ENCODE results near the gene SCD5.
"Not testable (repeated sequence)": the region's sequence is repeated elsewhere in the genome, so short reads cannot be mapped to it uniquely, and the experiment has no call there.

Gene SCD5

DNA sequence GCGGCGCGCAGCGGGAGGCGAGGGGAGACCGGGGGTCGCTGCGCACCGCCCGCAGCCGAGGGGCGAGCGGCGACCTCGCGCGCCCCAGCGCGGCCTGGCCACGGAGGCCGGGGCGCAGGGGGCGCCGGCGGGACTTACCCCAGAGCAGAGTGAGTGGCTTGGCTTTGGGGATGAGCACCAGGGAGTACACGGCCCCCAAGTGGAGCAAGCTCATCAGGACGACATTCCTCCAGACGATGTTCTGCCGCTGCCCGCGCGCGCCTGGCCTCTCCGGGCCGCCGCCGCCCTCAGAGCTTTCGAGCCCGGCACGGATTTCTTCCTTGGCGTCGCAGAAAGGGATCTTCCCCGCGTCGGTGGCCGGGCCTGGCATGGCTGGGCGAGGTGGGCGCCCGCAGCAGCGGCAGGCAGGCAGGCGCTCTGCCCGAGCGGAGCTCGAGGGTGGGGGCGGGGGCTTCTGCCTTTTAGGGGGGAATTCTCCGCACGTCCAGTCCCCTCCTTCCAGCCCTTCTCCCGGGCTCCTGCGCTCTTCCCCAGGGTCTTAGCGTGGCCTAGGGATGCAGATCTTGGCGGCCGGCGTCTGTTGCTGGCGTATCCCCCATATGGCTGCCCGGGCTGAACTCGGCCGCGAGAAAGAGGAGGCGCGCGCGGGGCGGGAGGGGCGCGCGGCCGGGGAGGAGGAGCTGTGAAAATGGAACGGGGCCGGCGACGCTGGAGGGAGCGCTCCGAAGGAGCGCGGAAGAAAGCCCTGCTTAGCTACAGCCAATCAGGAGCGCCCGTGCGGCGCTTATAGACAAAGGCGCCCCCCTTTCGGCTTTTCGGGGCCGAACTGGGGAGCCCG, at the start of gene SCD5:
TSS of gene SCD5 (minus strand) at position 629 of the 838 bp plus-strand sequence. CDS start at position 370, 259 bp downstream.
- peak; percentile 32 for DNase-seq

DNA sequence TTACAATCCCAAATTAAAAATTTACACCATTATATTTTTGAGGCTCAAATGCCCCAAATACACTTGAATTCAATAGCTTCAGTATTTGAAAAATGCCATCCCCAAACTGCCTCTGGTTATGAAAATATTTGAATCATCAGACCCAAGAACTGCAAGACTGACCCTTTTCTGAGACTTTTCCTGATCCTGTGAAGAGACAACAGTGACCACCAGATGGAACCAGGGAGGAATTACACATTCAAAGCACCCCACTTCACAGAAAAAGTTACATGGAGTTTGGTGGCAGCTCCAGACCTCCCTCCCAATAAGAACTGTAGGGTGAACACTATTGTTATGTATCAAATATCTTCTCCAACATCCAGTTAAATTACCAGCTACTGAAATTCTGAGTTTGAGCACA, 44.0 kb upstream of the SCD5 start:
- DNase-seq = no peak

DNA sequence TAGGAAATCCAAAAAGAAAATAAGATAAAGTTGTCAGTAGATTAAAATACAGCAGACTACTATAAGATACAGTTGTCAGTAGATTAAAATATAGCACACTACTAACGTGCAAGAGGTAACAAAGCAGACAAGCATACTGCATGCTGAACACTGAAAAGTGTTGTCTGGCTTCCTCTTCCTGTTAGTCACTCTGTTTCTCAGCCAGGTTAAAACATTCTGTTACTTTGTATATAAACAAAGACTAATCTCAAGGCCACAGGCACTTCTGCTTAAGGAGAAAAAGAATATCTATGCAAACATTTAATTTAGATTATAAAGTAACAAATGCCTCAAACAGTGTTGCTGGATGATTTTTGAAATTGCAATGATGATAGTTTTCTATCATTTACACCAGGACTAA, 41.0 kb upstream of the SCD5 start:
- DNase-seq = no peak

DNA sequence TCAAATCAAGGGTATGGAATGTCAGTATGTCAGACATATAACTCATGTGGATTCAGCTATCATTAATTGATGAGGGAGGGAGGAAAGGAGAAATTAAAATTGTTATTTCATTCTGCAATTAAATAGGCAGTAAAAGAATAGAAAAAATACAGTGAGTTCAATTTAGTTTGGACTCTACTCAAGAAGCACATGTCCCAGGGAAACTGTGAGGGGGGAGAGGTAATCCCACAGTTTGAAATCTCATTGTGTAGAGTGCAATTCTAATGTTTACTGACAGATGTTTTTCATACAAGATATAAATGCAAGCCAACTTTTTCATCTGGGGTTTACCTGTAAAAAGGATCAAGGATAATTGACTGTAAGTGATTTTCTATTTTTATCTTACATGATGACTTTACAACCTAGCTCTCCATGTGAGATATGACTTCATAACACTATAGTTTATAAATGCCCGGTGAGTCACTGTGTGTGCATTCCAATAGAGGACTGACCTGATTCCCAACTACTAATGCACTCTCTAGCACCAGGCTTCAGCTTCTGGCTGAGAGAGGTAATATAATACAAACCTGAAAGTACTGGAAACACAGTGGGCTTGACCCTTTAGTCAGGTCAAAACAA, 35.2 kb upstream of the SCD5 start:
- DNase-seq = no peak

DNA sequence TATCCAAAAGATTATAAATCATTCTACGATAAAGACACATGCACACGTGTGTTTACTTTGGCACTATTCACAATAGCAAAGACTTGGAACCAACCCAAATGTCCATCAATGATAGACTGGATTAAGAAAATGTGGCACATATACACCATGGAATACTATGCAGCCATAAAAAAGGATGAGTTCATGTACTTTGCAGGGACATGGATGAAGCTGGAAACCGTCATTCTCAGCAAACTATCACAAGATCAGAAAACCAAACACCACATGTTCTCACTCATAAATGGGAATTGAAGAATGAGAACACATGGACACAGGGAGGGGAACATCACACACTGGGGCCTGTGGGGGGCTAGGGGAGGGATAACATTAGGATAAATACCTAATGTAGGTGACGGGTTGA, 34.5 kb upstream of the SCD5 start:
- not testable (repeated sequence) for DNase-seq

DNA sequence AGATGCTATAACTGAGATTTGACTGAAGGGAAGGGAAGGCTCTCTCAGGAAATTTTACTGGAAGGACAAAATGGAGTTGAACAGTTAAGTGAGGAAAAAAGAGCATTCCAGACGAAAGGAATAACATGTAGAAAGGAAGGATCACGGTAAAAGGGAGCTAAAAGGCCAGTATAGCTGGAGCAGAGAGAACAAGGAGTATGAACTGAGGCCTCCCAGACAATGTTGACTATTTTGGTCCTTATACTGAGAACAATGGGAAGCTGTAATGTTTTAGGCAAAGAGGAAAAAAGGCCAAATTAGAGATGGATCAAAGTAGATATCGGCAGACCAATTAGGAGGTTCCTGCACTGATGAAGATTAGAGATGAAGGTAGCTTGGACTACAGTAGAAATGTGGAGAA, 26.8 kb upstream of the SCD5 start:
- no peak for DNase-seq

DNA sequence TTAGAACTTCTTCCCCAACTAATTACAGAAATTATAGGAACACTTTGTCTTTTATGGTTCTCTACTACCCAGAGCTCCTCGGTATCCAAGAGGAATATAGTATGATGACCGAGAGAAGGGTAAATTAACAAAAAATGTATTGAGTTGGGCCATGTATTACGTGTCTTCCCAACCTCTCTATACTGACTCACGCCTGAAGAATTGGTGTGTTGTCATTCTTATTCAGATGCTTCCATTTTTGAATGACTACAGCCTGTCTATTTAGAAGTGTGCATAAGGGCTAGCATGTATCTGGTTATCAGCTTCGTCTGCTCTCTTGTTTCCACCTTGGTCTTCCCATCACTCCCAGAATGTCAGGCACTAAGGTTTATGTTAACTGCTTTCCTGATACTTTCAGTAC, 24.5 kb upstream of the SCD5 start:
- no peak for DNase-seq

DNA sequence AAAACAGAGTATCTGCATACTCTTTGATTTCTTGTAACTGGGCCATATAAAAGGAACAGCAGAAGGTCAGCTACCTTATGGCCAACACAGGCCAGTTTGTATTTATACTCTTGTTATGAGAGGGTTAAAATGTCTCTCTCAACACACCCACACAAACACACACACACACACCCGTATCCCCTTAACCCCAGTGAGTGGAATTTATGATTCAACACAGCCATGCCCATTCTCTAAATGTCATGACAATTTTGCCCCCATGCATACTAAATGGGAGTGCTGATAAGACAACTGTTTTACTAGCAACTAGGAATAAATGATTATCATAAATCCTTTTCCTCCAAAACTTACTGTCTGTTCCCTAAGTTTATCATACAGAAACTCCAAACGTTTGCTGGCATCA, 22.1 kb upstream of the SCD5 start:
- DNase-seq = no peak

DNA sequence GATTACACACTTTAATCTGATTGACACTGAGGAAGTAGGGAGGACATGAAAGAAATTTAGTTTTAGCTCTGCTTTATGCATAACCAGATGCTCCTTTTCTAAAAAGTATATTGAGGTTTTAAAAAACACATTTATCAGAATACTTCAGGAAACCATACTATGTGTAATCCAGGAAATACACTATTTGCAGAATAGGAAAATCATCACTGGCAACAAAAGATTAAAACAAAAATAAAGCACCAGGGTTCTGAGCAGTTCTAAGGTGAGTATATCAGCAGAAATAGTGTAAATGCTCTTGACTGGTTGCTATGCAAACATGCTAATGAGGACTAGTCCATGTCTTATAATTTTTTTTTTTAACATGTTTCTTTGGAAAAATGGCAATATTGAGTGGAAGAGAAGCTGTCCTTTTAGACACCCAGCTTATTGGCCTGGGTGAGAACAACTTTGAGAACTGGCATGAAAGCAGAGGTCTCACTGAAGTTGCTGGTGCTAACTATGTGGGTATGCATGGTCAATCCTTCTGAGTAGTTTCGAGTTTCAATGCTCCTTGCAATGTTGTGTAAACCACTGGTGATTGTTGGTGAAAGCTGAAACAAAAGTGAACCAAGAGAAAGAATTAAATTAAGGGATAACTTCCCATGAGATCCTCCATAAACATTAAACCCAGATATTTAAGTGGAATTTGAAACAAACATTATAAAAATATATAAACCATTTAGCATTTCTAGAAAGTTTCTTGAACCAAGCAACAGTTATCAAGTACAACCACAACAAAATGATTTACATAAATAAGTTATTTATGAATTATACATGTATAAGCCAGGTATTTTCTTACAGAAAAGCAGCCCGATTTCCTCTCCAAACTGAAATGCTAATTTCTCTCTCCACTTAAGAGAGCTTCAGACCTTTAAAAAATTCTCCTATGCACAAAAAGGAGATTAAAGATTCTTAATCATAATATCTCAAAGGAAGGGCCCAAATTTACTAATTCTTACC, 20.4 kb upstream of the SCD5 start:
- no peak for DNase-seq

DNA sequence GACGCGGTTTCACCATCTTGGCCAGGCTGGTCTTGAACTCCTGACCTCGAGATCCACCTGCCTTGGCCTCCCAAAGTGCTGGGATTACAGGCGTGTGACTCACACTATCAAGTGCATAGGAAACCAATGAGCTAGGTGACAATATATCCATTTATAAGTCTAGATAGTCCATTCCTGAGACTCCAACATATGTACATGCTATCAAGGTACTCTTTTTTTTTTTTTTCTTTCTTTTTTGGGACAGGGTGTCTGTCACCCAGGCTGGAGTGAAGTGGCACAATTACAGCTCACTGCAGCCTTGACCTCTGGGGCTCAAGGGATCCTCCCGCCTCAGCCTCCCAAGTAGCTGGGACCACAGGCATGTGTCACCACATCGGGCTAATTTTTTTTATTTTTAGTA, 18.3 kb upstream of the SCD5 start:
- not testable (repeated sequence) for DNase-seq

DNA sequence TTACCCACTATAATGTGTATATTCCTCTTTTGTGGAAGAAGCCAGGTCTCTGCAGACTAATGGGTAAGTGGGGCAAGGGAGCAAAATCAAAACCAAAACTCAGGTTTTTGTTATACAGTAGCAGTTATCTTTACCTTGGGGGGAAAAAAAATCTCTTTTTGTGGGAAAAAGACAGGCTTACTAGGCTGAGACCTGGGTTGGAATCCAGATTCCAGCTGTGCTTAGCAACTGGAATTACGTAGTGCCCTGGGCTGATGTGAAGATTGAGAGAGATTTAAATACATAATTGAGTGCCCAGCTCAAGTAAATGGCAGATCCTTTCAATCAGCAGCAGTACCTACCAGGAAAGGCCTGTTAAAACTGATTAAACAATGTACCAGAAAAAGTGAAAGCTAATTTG, 15.4 kb upstream of the SCD5 start:
- no peak for DNase-seq

DNA sequence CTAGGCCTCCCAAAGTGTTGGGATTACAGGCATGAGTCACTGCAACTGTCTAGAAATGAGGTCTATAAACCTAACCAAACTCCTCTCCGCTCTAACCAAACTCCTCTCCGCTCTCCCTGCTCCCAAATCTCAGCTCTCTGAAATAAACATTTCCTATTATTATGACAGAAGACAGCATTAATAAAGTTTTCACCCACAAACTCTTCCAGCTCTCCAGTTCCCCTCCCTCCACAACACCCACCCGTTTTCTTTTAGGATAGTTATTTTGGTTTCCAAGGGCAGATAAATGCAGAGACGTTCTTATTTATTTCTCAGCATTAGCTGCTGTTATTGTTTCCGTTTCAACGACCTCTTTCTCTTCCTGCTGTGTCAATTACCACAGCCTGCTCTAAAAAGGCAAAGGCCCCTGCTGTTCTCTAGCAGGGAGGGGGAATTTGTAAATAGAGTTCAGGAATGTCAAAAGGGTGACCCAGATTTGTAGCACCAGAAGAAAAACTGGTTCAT, 13.3 kb upstream of the SCD5 start:
- DNase-seq = no peak

DNA sequence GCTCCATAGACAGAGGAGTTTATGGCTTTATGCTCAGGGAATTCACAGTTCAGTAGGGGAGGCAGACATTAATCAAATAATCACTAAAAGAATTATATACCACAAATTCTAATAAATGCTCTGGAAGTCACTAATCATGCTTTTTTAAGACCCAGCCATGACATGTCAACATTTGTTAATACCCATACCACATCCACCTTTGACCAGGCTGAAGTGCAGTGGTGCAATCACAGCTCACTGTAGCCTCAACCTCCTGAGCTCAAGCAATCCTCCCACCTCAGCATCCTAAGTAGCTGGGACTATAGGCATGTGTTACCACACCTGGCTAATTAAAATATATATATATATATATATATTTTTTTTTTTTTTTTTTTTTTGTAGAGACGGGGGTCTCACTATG, 12.8 kb upstream of the SCD5 start:
- no peak for DNase-seq

DNA sequence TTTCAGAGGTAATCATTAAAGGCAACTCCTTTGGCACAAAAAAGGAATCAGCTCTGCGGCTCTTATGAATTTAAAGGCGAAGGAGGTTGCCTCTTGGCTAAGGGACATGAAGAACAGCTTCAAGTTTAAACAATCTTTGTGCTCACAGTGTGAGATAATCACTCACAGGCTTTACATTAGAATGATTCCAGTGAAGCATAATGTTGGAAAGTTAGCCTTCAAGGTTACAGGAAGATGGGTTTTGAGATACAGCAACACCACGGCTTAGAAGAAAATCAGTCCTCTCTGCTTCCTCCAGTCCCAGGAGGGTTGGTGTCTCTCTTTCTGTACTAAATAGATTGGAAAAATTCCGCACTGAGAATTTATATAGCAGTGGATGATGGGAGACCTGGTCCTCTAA, 11.6 kb upstream of the SCD5 start:
- no peak for DNase-seq

DNA sequence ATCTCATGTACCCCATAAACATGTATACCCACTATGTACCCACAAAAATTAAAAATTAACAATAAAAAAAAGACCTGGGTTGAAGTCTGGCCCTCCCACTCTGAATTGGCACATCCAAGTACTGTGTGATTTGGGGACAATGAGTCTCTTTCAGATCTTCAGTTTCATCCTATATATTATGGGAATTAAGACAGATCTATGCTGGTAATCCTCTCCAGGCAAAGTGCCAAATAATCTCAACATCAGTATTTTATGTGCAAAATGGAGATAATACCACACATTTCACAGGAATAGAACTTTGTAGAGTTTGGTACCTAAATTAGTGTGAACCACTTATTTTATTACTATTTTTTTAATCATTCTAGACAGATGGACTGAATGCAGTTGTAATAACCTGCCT, 11.0 kb upstream of the SCD5 start:
- DNase-seq = no peak

DNA sequence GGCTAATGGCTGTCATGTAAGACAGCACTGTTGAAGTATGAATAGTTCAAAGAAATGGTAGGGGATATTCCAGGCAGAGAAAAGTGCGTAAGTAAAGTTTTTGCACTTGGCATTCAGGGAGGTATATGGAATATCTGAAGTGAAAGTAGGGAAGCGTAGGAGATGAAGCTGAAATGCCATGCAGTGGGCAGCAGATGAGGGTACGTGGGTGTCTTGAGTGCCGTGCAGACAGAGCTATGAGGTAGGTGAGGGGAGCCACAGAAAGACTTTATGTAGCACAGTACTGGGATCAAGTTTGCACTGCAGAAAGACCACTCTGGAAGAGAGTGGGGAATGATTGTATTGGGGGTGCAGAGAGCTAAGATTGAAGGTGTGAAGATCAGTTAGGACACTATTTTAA, 5.2 kb upstream of the SCD5 start:
- no peak for DNase-seq

DNA sequence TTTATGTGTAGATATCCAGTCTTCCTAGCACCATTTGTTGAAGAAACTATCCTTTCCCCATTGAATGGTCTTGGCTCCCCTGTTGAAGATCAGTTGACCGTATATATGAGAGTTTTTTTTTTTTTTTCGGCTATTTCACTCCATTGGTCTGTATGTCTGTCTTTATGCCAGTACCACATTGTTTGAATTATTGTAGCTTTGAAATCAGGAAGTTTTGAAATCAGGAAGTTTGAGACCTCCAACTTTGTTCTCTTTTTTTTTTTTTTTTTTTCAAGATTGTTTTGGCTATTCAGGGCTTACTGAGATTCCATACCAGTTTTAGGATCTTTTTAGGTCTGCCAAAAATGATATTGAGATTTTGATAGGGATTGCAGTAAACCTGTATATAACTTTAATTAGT, 4.3 kb upstream of the SCD5 start:
- DNase-seq = no peak

DNA sequence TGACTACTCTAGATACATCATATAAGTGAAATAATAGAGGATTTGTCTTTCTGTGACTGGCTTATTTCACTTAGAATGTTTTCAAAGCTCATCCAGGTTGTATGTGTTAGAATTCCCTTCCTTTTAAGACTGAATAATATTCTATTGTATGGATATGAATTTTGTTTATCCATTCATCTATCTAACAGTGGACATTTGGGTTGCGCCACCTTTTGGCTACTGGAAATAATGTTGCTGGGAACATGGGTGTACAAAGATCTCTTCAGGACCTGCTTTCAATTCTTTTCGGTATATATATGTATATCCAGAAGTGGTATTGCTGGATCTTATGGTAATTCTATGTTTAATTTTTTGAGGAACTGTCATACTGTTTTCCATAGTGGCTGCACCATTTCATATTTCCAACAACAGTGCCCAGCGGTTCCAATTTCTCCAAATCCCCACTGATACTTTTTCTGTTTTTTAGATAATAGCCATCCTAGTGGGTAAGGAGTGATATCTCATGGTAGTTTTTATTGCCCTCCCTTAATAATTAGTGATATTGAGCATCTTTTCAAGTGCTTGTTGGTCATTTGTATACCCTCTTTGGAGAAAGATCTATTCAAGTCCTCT, 3.4 kb upstream of the SCD5 start:
- DNase-seq = no peak

DNA sequence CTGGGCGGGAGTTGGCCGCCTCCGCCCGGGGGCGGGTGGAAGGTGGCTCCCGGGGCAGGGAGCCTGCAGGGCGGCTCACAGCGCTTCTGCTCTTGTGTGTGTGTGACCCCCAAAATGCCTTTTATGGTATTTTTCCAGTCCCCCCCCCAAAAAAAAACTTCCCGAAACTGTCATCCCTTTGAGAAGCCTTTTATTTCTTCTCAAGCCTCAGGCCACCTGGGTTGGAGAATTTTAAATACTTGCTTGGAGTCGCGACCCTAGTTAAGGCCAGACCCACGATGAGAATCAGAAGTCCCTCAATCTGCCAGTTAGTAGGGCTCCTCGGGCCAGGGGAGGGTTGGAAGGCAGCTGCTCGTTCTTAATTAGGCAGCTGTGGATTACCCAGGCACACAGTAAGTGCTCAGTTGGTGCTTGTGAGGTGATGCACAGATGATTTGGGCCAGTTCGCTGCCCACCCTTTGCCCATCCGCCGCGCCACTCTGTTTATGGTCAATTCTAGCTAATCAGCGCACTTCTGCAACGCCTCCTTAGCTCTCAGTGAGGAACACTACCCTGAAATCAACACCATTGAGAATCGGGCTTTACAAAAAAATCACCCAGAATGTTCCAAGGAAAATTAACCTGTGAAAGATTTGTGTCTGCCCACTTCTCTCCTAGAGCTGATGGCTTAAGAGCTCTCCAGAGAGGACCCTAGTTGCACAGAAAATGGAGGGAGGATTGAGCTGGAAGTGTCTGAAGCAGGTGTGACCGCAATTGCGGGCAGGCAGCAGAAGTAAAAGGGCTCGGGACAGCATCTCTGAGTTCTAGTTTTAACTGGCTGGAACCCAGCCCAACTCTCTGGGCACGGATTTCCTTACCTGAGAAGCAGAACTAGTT, 648 bp upstream of the SCD5 start:
- no peak for DNase-seq

DNA sequence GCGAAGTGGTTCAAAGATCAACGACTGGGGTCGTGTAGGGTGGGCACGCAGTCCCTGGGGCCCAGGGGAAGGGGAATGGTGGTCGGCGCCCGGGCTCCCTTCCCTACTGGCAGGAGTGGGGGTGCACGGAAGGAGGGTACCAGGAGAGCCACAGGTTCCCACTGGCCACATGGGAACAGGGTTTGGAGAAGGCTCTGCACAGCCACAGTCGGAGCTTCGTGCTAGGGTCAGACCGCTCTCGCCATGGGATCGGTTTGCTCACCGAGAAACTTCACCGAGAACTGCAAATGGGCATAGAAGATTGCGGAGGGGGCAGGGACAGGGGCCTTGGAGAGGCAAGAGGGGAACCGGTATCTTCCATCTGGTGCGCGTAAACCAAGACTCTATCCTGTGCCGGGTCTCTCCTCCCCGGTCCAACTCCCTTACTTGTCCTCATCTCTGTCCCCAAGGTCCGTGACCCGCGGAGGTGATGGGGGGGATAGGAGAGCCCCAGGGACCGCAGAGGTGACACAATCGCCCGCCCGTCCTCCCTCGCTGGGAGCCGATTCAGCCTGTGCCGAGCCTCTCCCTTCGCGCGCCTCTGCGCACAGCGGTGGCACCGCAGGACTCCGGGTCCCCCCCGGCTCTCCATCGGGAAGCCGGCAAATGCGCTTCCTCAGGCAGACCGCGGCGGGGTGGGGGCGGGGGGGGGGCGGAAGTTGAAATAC, 1.0 kb downstream of the SCD5 start:
- peak; percentile 4 for DNase-seq

DNA sequence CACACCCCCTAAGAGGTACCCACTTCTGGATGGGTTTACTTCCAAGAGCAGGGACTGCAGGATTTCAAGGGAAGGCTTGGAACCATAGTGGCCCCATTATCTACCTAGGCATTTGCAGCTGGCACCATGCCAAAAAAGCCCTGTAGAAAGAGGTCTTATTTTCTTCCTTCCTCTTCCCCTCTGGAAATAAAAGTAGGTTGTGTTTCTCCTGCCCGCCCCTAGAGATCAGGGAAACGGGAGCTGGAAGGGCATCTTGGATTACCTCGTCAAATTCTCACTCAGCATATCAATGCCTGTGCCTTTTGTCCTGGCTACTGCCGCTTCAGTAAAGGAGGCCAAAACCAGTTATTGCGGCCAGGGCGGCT, 1.6 kb downstream of the SCD5 start:
- DNase-seq = no peak
